Adipocyte (in vitro differentiated cells): Measurements from ENCODE around the gene RIBC2.

Experiments
- DNase-seq: peaks from one replicate; pipeline ENCODE4 v3.0.0-alpha.2; 2015; ENCODE audit warnings: low read depth
- H3K27me3 ChIP-seq: replicated peaks from 2 replicates; pipeline ENCODE4 v1.7.0; 2013; ENCODE audit warnings: mild to moderate bottlenecking, low read length, moderate library complexity; ENCODE audit not compliant: control insufficient read depth, insufficient read depth
- H3K36me3 ChIP-seq: 2 replicates; pipeline ENCODE4 v1.7.0; 2013; ENCODE audit warnings: low read length, mild to moderate bottlenecking, moderate library complexity; ENCODE audit not compliant: control insufficient read depth, insufficient read depth, severe bottlenecking
- H3K4me1 ChIP-seq: 2 replicates; pipeline ENCODE4 v1.7.0; 2013; ENCODE audit warnings: mild to moderate bottlenecking, low read length, moderate library complexity; ENCODE audit not compliant: control insufficient read depth, insufficient read depth
- H3K4me3 ChIP-seq: 2 replicates; pipeline ENCODE4 v1.7.0; 2013; ENCODE audit warnings: mild to moderate bottlenecking, low read length, moderate library complexity
- H3K9ac ChIP-seq: 2 replicates; pipeline ENCODE4 v1.7.0; 2013; ENCODE audit warnings: mild to moderate bottlenecking, low read length, moderate library complexity
- H3K9me3 ChIP-seq: 2 replicates; pipeline ENCODE4 v1.7.0; 2013; ENCODE audit warnings: mild to moderate bottlenecking, low read length, moderate library complexity; ENCODE audit not compliant: control insufficient read depth

Gene RIBC2

GRCh38 chr22:45450921-45451651, 37.6 kb downstream of the RIBC2 start:
- H3K4me1 ChIP-seq = peaks cover 56% of the 10 kb centered on the region
- H3K9ac ChIP-seq = peak overlapping the region; percentile 78
- H3K9me3 ChIP-seq = no peaks in the 10 kb centered on the region
- H3K27me3 ChIP-seq = no peaks in the 10 kb centered on the region
- H3K4me3 ChIP-seq = peak overlapping the region; percentile 26
- no peaks in the 10 kb centered on the region for H3K36me3 ChIP-seq
- DNase-seq = peak; percentile 95

GRCh38 chr22:45451972-45452371, 38.5 kb downstream of the RIBC2 start:
- H3K36me3 ChIP-seq = no peaks in the 10 kb centered on the region
- H3K9me3 ChIP-seq = no peaks in the 10 kb centered on the region
- no peak for DNase-seq
- H3K4me1 ChIP-seq = peaks cover 56% of the 10 kb centered on the region
- peak overlapping the region; percentile 3 for H3K9ac ChIP-seq
- H3K27me3 ChIP-seq = no peaks in the 10 kb centered on the region
- H3K4me3 ChIP-seq = no peak overlapping the region

GRCh38 chr22:45452565-45453379, 39.3 kb downstream of the RIBC2 start:
- no peaks in the 10 kb centered on the region for H3K36me3 ChIP-seq
- H3K27me3 ChIP-seq = no peaks in the 10 kb centered on the region
- DNase-seq = peak; percentile 71
- H3K4me3 ChIP-seq = no peak overlapping the region
- no peaks in the 10 kb centered on the region for H3K9me3 ChIP-seq
- peak overlapping the region; percentile 36 for H3K9ac ChIP-seq
- peaks cover 56% of the 10 kb centered on the region for H3K4me1 ChIP-seq

- Histone ChIP-seq H3K4me1 (peaks cover 50% of the 10 kb centered on the region), H3K4me3 (no peak overlapping the region), H3K27me3 (no peaks in the 10 kb centered on the region), H3K9me3 (no peaks in the 10 kb centered on the region), H3K36me3 (no peaks in the 10 kb centered on the region), H3K9ac (no peak overlapping the region)
- DNase-seq = peak; percentile 42
Measured at GRCh38 chr22:45453764-45454163, 40.3 kb downstream of the RIBC2 start.

GRCh38 chr22:45454275-45454674, 40.8 kb downstream of the RIBC2 start:
- H3K9ac ChIP-seq = no peak overlapping the region
- no peaks in the 10 kb centered on the region for H3K36me3 ChIP-seq
- peak; percentile 94 for DNase-seq
- H3K9me3 ChIP-seq = no peaks in the 10 kb centered on the region
- H3K27me3 ChIP-seq = no peaks in the 10 kb centered on the region
- no peak overlapping the region for H3K4me3 ChIP-seq
- peaks cover 50% of the 10 kb centered on the region for H3K4me1 ChIP-seq

GRCh38 chr22:45455212-45455611, 41.7 kb downstream of the RIBC2 start:
- no peaks in the 10 kb centered on the region for H3K36me3 ChIP-seq
- H3K4me3 ChIP-seq = no peak overlapping the region
- H3K9me3 ChIP-seq = no peaks in the 10 kb centered on the region
- no peaks in the 10 kb centered on the region for H3K27me3 ChIP-seq
- peak; percentile 88 for DNase-seq
- no peak overlapping the region for H3K9ac ChIP-seq
- H3K4me1 ChIP-seq = peaks cover 45% of the 10 kb centered on the region

GRCh38 chr22:45455621-45456020, 42.1 kb downstream of the RIBC2 start:
- no peak overlapping the region for H3K9ac ChIP-seq
- no peak for DNase-seq
- no peaks in the 10 kb centered on the region for H3K9me3 ChIP-seq
- no peaks in the 10 kb centered on the region for H3K36me3 ChIP-seq
- no peak overlapping the region for H3K4me3 ChIP-seq
- H3K4me1 ChIP-seq = peaks cover 44% of the 10 kb centered on the region
- no peaks in the 10 kb centered on the region for H3K27me3 ChIP-seq

- DNase-seq = no peak
- Histone ChIP-seq H3K27me3 (no peaks in the 10 kb centered on the region), H3K4me3 (no peak overlapping the region), H3K9ac (no peak overlapping the region), H3K9me3 (no peaks in the 10 kb centered on the region), H3K4me1 (peaks cover 41% of the 10 kb centered on the region), H3K36me3 (no peaks in the 10 kb centered on the region)
Measured at GRCh38 chr22:45456811-45457210, 43.3 kb downstream of the RIBC2 start.

GRCh38 chr22:45458532-45458931, 45.0 kb downstream of the RIBC2 start:
- Histone ChIP-seq H3K4me3 (no peak overlapping the region), H3K9ac (no peak overlapping the region), H3K27me3 (no peaks in the 10 kb centered on the region), H3K36me3 (no peaks in the 10 kb centered on the region), H3K4me1 (peaks cover 24% of the 10 kb centered on the region), H3K9me3 (no peaks in the 10 kb centered on the region)
- DNase-seq = no peak

GRCh38 chr22:45459235-45459634, 45.7 kb downstream of the RIBC2 start:
- Histone ChIP-seq H3K4me3 (no peak overlapping the region), H3K9ac (no peak overlapping the region), H3K4me1 (peaks cover 17% of the 10 kb centered on the region), H3K27me3 (no peaks in the 10 kb centered on the region), H3K9me3 (no peaks in the 10 kb centered on the region), H3K36me3 (no peaks in the 10 kb centered on the region)
- DNase-seq = no peak

- peak; percentile 70 for DNase-seq
- Histone ChIP-seq H3K4me1 (peaks cover 11% of the 10 kb centered on the region), H3K9me3 (no peaks in the 10 kb centered on the region), H3K4me3 (no peak overlapping the region), H3K27me3 (no peaks in the 10 kb centered on the region), H3K36me3 (no peaks in the 10 kb centered on the region), H3K9ac (peak overlapping the region; percentile 71)
Measured at GRCh38 chr22:45460288-45461109, 47.0 kb downstream of the RIBC2 start.
